ENCODE data around the gene ABO.
"Not testable (repeated sequence)": the region's sequence is repeated elsewhere in the genome, so short reads cannot be mapped to it uniquely, and the experiment has no call there.

DNA sequence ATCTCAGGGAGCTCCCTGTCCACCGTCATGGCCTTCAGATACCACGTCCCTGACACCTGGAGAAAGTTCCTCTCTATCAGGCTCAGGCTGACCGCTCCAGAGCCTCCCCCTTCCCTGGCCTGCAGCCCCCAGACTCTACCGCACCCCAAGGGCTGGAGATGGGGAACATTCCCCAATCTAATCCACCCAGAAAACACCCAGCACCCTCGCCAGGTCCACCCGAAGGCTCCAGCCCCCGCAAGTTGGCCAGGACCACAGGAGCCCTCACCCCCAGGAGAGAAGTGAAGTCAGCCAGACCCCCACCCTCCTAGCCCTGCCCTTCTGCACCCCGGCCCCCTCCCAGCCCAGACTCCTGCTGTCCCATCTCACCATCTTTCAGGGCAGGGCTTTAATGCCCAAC lies 47.0 kb downstream of the ABO start:
- TF ChIP-seq TAF1, POLR2A, POLR2AphosphoS5, SPI1 (IDR thresholded peaks at IDR 0.05; ENCODE audit: low read depth, low read length): not testable (repeated sequence)
